Measurements from ENCODE around the gene TFF1. TPM values are rescaled to one million over a fixed set of nuclear protein-coding genes. Genes with fewer than 3 reads are reported as not detected.

The TFF1 gene
- total RNA-seq, 1 donor from 2014 or later, result not detected

GRCh38 chr21:42362700-42363099 is 3.6 kb downstream of the TFF1 start:
- DNase-seq (ENCODE audit: low read depth), result no peak

GRCh38 chr21:42362198-42362597 is 4.1 kb downstream of the TFF1 start:
- DNase-seq (ENCODE audit: low read depth), result no peak

- no peak for DNase-seq (ENCODE audit: low read depth)
Measured at GRCh38 chr21:42361286-42361685, 5.0 kb downstream of the TFF1 start.

GRCh38 chr21:42360317-42360716 is 6.0 kb downstream of the TFF1 start:
- DNase-seq (ENCODE audit: low read depth), result no peak

GRCh38 chr21:42358937-42359336 is 7.4 kb downstream of the TFF1 start:
- no peak for DNase-seq (ENCODE audit: low read depth)

GRCh38 chr21:42358261-42358660 is 8.1 kb downstream of the TFF1 start:
- no peak for DNase-seq (ENCODE audit: low read depth)

- DNase-seq (ENCODE audit: low read depth), result no peak
Measured at GRCh38 chr21:42357307-42357706, 9.0 kb downstream of the TFF1 start.

GRCh38 chr21:42356650-42357049 is 9.7 kb downstream of the TFF1 start:
- DNase-seq (ENCODE audit: low read depth), result no peak

- DNase-seq (ENCODE audit: low read depth), result no peak
Measured at GRCh38 chr21:42356046-42356445, 10.3 kb downstream of the TFF1 start.

- no peak for DNase-seq (ENCODE audit: low read depth)
Measured at GRCh38 chr21:42353623-42354022, 12.7 kb downstream of the TFF1 start.

- DNase-seq (ENCODE audit: low read depth), result no peak
Measured at GRCh38 chr21:42352441-42353095, 13.8 kb downstream of the TFF1 start.

- DNase-seq (ENCODE audit: low read depth), result no peak
Measured at GRCh38 chr21:42351626-42352440, 14.5 kb downstream of the TFF1 start.

GRCh38 chr21:42350927-42351426 is 15.4 kb downstream of the TFF1 start, which contains the start of gene TFF2:
TFF2 (minus strand) TSS chr21:42350994; CDS start chr21:42350957, 37 bp downstream.
- DNase-seq (ENCODE audit: low read depth), result no peak

- DNase-seq (ENCODE audit: low read depth), result no peak
Measured at GRCh38 chr21:42350318-42350910, 15.9 kb downstream of the TFF1 start.

GRCh38 chr21:42349420-42350317 is 16.7 kb downstream of the TFF1 start:
- no peak for DNase-seq (ENCODE audit: low read depth)

- DNase-seq (ENCODE audit: low read depth), result no peak
Measured at GRCh38 chr21:42348762-42349161, 17.6 kb downstream of the TFF1 start.

GRCh38 chr21:42347601-42348327 is 18.6 kb downstream of the TFF1 start:
- no peak for DNase-seq (ENCODE audit: low read depth)

- DNase-seq (ENCODE audit: low read depth), result no peak
Measured at GRCh38 chr21:42346866-42347600, 19.3 kb downstream of the TFF1 start.

- DNase-seq (ENCODE audit: low read depth), result no peak
Measured at GRCh38 chr21:42346441-42346840, 19.9 kb downstream of the TFF1 start.

- DNase-seq (ENCODE audit: low read depth), result no peak
Measured at GRCh38 chr21:42344631-42345030, 21.7 kb downstream of the TFF1 start.

Data from myocyte (in vitro differentiated cells).